Testis (tissue), 2 donors: Measurements from ENCODE around the gene SLC9A6.

Experiments
- CTCF ChIP-seq, 3 experiments: fragments of 450-650 bp in 2 of 3; fragments of 200-600 bp in 1 of 3; sonication (generic) in 1 of 3; IDR thresholded peaks; one replicate each; pipeline ENCODE4 v1.5.1; 2016 to 2019; ENCODE audit warnings: antibody characterized with exemption in 3 of 3, mild to moderate bottlenecking in 2 of 3, moderate library complexity in 1 of 3
- POLR2A ChIP-seq: fragments of 450-650 bp; IDR thresholded peaks from one replicate; pipeline ENCODE4 v1.6.1; 2017; ENCODE audit warnings: antibody characterized with exemption, mild to moderate bottlenecking, moderate library complexity

- no peak for TF ChIP-seq CTCF (IDR thresholded peaks at IDR 0.05)
- TF ChIP-seq POLR2A = no peak
These were observed 81.9 kb downstream of the SLC9A6 start for GRCh38 chrX:136067097-136067496.
